Measurements from ENCODE around the gene INTS11. TPM values are rescaled to one million over a fixed set of nuclear protein-coding genes. Genes with fewer than 3 reads are reported as not detected.

The INTS11 gene
- total and polyA plus RNA-seq, 10 of the 15 experiments (the other 5 are each of a cell fraction or from before 2014, with no cell fraction given) = 2.5 to 117 (median 77.7) TPM

DNA sequence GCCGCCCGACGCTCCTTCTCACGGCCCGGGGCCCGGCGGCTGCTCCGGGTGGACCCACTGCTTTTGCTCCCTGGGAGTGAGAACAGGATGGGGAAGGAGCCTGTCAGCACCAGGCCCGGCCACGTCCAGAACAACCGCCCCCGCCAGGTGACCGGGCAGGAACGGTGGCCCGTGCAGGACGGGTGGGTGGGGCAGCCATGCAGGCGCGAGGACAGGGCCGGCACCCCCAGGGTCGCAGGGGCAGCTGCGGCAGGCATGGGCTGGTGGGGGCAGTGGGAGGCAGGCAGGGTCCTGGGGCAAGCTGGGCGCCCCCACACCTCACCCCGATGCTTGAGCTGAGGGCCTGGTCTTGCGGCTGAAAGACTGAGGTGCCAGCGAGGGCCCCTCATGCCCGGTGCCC lies 12.0 kb upstream of the INTS11 start:
- RAD21 ChIA-PET (ENCODE audit: unreplicated experiment) = no interaction called here
- POLR2A ChIA-PET = no interaction called here
- CTCF ChIA-PET = no interaction called here

More for the DNA sequence above, 12.0 kb upstream of the INTS11 start:
- no peaks in the 10 kb centered on the region for H3K9me3 ChIP-seq (replicated peaks; ENCODE audit: control insufficient read depth, insufficient read depth, low read length)
- no peak for DNase-seq (ENCODE audit: low read depth, low spot score)
- H3K79me2 ChIP-seq (ENCODE audit: control insufficient read depth, insufficient read depth, low read length) = no peaks in the 10 kb centered on the region
- no peak overlapping the region for H3K9ac ChIP-seq (ENCODE audit: control insufficient read depth, insufficient read depth, low read length)
- in situ Hi-C loops (cut with MboI) = no loop called here
- H3K4me2 ChIP-seq (ENCODE audit: control insufficient read depth, insufficient read depth) = no peak overlapping the region
- TF ChIP-seq, protein P1, sequence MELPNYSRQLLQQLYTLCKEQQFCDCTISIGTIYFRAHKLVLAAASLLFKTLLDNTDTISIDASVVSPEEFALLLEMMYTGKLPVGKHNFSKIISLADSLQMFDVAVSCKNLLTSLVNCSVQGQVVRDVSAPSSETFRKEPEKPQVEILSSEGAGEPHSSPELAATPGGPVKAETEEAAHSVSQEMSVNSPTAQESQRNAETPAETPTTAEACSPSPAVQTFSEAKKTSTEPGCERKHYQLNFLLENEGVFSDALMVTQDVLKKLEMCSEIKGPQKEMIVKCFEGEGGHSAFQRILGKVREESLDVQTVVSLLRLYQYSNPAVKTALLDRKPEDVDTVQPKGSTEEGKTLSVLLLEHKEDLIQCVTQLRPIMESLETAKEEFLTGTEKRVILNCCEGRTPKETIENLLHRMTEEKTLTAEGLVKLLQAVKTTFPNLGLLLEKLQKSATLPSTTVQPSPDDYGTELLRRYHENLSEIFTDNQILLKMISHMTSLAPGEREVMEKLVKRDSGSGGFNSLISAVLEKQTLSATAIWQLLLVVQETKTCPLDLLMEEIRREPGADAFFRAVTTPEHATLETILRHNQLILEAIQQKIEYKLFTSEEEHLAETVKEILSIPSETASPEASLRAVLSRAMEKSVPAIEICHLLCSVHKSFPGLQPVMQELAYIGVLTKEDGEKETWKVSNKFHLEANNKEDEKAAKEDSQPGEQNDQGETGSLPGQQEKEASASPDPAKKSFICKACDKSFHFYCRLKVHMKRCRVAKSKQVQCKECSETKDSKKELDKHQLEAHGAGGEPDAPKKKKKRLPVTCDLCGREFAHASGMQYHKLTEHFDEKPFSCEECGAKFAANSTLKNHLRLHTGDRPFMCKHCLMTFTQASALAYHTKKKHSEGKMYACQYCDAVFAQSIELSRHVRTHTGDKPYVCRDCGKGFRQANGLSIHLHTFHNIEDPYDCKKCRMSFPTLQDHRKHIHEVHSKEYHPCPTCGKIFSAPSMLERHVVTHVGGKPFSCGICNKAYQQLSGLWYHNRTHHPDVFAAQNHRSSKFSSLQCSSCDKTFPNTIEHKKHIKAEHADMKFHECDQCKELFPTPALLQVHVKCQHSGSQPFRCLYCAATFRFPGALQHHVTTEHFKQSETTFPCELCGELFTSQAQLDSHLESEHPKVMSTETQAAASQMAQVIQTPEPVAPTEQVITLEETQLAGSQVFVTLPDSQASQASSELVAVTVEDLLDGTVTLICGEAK (IDR thresholded peaks at IDR 0.05; ENCODE audit: borderline replicate concordance) = no peak
- TF ChIP-seq KLF5 (IDR thresholded peaks at IDR 0.05; ENCODE audit: partially characterized antibody) (no peak), CHD4 (IDR thresholded peaks at IDR 0.05) (no peak), BMI1 (IDR thresholded peaks at IDR 0.05; ENCODE audit: borderline replicate concordance) (no peak), SREBF2 (IDR thresholded peaks at IDR 0.05; ENCODE audit: low read length) (no peak)
- TF ChIP-seq, protein P2, sequence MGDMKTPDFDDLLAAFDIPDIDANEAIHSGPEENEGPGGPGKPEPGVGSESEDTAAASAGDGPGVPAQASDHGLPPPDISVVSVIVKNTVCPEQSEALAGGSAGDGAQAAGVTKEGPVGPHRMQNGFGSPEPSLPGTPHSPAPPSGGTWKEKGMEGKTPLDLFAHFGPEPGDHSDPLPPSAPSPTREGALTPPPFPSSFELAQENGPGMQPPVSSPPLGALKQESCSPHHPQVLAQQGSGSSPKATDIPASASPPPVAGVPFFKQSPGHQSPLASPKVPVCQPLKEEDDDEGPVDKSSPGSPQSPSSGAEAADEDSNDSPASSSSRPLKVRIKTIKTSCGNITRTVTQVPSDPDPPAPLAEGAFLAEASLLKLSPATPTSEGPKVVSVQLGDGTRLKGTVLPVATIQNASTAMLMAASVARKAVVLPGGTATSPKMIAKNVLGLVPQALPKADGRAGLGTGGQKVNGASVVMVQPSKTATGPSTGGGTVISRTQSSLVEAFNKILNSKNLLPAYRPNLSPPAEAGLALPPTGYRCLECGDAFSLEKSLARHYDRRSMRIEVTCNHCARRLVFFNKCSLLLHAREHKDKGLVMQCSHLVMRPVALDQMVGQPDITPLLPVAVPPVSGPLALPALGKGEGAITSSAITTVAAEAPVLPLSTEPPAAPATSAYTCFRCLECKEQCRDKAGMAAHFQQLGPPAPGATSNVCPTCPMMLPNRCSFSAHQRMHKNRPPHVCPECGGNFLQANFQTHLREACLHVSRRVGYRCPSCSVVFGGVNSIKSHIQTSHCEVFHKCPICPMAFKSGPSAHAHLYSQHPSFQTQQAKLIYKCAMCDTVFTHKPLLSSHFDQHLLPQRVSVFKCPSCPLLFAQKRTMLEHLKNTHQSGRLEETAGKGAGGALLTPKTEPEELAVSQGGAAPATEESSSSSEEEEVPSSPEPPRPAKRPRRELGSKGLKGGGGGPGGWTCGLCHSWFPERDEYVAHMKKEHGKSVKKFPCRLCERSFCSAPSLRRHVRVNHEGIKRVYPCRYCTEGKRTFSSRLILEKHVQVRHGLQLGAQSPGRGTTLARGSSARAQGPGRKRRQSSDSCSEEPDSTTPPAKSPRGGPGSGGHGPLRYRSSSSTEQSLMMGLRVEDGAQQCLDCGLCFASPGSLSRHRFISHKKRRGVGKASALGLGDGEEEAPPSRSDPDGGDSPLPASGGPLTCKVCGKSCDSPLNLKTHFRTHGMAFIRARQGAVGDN (IDR thresholded peaks at IDR 0.05) = no peak
- BruUV-seq (replicated peaks) = no TSS peak
- no peak overlapping the region for H3K4me3 ChIP-seq
- SMC1A ChIA-PET (ENCODE audit: uncharacterized antibody, unreplicated experiment) = no interaction called here
- no peak overlapping the region for H2AFZ ChIP-seq (ENCODE audit: control insufficient read depth, low read depth, low read length)
- H3K27ac ChIP-seq (ENCODE audit: control insufficient read depth, insufficient read depth) = no peak overlapping the region
- no peak for FAIRE-seq
- H4K20me1 ChIP-seq (ENCODE audit: control insufficient read depth, insufficient read depth) = no peaks in the 10 kb centered on the region
- no peak for ATAC-seq
- intact Hi-C loops (cut with micrococcal nuclease; ENCODE audit: unreplicated experiment) = no loop called here
- 93% methylated on average over 26 of the region's 26 CpGs for WGBS (ENCODE audit: insufficient coverage, insufficient replicate concordance, low lambda C conversion rate, missing lambda C conversion rate)
- H3K4me1 ChIP-seq (ENCODE audit: control insufficient read depth, insufficient read depth, low read length) = no peaks in the 10 kb centered on the region
- no peaks in the 10 kb centered on the region for H3K27me3 ChIP-seq (replicated peaks in 1 of 2; ENCODE audit: control insufficient read depth in 2 of 2, insufficient read depth in 2 of 2, low read length in 1 of 2)
- peaks cover 0 to 5% of the 10 kb centered on the region in 2 experiments for H3K36me3 ChIP-seq (ENCODE audit: control insufficient read depth in 2 of 2, insufficient read depth in 2 of 2, low read length in 1 of 2)
